ENCODE results near the gene PHF1. TPM values are rescaled to one million over a fixed set of nuclear protein-coding genes. Genes with fewer than 3 reads are reported as not detected.

Gene PHF1
- polyA plus RNA-seq, 3 donors: 3.0 to 90.2 (median 3.5) TPM

DNA sequence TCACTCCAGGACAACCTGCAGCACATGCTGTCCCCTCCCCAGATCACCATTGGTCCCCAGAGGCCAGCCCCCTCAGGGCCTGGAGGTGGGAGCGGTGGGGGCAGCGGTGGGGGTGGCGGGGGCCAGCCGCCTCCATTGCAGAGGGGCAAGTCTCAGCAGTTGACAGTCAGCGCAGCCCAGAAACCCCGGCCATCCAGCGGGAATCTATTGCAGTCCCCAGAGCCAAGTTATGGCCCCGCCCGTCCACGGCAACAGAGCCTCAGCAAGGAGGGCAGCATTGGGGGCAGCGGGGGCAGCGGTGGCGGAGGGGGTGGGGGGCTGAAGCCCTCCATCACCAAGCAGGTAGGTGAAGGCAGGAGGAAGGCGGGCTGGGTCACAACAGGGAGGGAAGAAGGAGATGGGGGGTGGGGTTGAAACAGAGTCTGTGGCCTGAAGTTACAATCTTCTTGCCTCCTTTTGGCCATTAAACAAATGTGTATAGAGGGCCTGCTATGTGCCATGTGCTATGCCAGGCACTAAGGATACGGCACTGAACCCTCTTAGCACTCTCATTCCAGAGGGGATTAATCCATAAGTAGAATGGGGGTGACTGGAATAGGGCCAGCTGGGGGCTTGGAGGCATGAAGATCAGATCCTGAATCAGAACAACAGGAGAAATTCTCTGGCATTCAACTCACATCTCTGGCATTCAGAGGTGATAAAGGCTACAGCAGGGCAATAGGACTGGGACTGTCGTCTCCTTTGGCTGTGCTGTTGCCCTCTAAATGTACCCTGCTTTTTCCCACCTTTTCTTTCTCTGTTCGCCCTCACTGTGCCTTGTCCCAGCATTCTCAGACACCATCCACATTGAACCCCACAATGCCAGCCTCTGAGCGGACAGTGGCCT is 33.0 kb downstream of the PHF1 start:
- no peak for DNase-seq
- no peak overlapping the region for H2AFZ ChIP-seq (ENCODE audit: insufficient read depth, low read depth, low read length, poor library complexity, severe bottlenecking)
- H3K27me3 ChIP-seq (ENCODE audit: control insufficient read depth in 2 of 2, insufficient read depth in 2 of 2, low read length in 2 of 2): no peaks in the 10 kb centered on the region
- H3K9me3 ChIP-seq (replicated peaks in 1 of 2; ENCODE audit: control insufficient read depth in 1 of 2, insufficient read depth in 1 of 2, low read length in 2 of 2): no peaks in the 10 kb centered on the region
- H3K27ac ChIP-seq (ENCODE audit: low read depth in 1 of 2, low read length in 2 of 2): peak overlapping the region; percentile 80 to 90
- H3K4me1 Mint-ChIP-seq: peaks cover 50% of the 10 kb centered on the region
- H3K4me3 Mint-ChIP-seq: no peak overlapping the region
- no peaks in the 10 kb centered on the region for H4K20me1 ChIP-seq (ENCODE audit: insufficient read depth, low read length)
- peak overlapping the region; percentile 39 for H3K4me2 ChIP-seq (replicated peaks; ENCODE audit: extremely low read depth, low read length, poor library complexity, severe bottlenecking)
- peaks cover 14% of the 10 kb centered on the region for H3K79me2 ChIP-seq (ENCODE audit: insufficient read depth, low read length)
- intact Hi-C loops (cut with micrococcal nuclease): no loop called here
- H3K27ac Mint-ChIP-seq: peak overlapping the region; percentile 90 to 97 (median 95)
- no peak overlapping the region for H3K9ac ChIP-seq (ENCODE audit: insufficient read depth, low read length, poor library complexity, severe bottlenecking)
- peaks cover 0 to 5% (median 2%) of the 10 kb centered on the region in 3 donors for H3K27me3 Mint-ChIP-seq (ENCODE audit: low read depth in 3 of 3)
- H3K4me1 ChIP-seq (ENCODE audit: control insufficient read depth in 1 of 2, insufficient read depth in 2 of 2, low read length in 2 of 2): peaks cover 49 to 56% of the 10 kb centered on the region in 2 donors
- H3K9me3 Mint-ChIP-seq: peaks cover 0 to 2% (median 0%) of the 10 kb centered on the region in 7 donors
- peak overlapping the region in 1 of 3 experiments; percentile 42 for H3K4me3 ChIP-seq (replicated peaks in 1 of 3; ENCODE audit: low read depth in 2 of 3, low read length in 3 of 3)
- 97% methylated on average over 12 of the region's 18 CpGs for WGBS (ENCODE audit: insufficient coverage)
- peaks cover 0 to 4% of the 10 kb centered on the region in 2 donors for H3K36me3 ChIP-seq (replicated peaks in 1 of 2; ENCODE audit: control insufficient read depth in 1 of 2, insufficient read depth in 2 of 2, low read length in 2 of 2)
- peaks cover 38 to 44% of the 10 kb centered on the region in 2 donors for H3K36me3 Mint-ChIP-seq
- TF ChIP-seq, protein P1, sequence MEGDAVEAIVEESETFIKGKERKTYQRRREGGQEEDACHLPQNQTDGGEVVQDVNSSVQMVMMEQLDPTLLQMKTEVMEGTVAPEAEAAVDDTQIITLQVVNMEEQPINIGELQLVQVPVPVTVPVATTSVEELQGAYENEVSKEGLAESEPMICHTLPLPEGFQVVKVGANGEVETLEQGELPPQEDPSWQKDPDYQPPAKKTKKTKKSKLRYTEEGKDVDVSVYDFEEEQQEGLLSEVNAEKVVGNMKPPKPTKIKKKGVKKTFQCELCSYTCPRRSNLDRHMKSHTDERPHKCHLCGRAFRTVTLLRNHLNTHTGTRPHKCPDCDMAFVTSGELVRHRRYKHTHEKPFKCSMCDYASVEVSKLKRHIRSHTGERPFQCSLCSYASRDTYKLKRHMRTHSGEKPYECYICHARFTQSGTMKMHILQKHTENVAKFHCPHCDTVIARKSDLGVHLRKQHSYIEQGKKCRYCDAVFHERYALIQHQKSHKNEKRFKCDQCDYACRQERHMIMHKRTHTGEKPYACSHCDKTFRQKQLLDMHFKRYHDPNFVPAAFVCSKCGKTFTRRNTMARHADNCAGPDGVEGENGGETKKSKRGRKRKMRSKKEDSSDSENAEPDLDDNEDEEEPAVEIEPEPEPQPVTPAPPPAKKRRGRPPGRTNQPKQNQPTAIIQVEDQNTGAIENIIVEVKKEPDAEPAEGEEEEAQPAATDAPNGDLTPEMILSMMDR (IDR thresholded peaks at IDR 0.05): no peak

DNA sequence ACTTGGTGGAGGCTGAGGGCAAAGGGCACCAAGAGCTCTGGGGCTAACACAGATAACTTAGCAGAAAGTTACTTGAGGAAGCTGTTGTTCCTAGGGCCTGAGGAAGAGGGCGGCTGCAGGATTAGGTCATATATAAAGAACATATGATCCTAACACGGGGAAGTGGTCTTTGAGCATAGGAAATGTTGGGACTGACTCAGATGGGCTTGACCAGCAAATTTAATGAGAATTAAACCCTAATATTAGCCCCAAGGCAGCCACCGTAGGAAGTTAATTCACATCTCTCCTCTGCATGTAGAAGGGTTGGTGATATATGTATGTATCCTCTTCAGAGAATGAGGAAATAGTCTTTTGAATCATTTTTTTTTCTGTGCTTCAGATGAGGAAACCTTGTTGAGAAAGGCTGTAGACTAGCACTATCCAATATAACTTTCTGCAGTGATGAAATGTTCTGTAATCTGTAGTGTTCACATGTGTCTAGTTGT is 34.3 kb downstream of the PHF1 start:
- Mint-ChIP-seq H3K4me1 (peaks cover 63% of the 10 kb centered on the region), H3K9me3 (peaks cover 0 to 2% (median 0%) of the 10 kb centered on the region in 7 donors), H3K4me3 (peak overlapping the region; percentile 47 to 71), H3K27ac (peak overlapping the region; percentile 90 to 97 (median 95)), H3K27me3 (ENCODE audit: low read depth in 3 of 3) (peaks cover 0 to 4% (median 2%) of the 10 kb centered on the region in 3 donors), H3K36me3 (peaks cover 40 to 41% of the 10 kb centered on the region in 2 donors)
- H4K20me1 ChIP-seq (ENCODE audit: insufficient read depth, low read length): no peaks in the 10 kb centered on the region
- peak; percentile 74 to 92 (median 85) for DNase-seq
- WGBS (ENCODE audit: insufficient coverage): no CpG with 5 or more reads among the region's 3 CpGs
- peaks cover 62 to 69% of the 10 kb centered on the region in 2 donors for H3K4me1 ChIP-seq (ENCODE audit: control insufficient read depth in 1 of 2, insufficient read depth in 2 of 2, low read length in 2 of 2)
- no peaks in the 10 kb centered on the region for H3K9me3 ChIP-seq (replicated peaks in 1 of 2; ENCODE audit: control insufficient read depth in 1 of 2, insufficient read depth in 1 of 2, low read length in 2 of 2)
- no peak overlapping the region for H3K9ac ChIP-seq (ENCODE audit: insufficient read depth, low read length, poor library complexity, severe bottlenecking)
- H3K79me2 ChIP-seq (ENCODE audit: insufficient read depth, low read length): peaks cover 23% of the 10 kb centered on the region
- H3K27me3 ChIP-seq (ENCODE audit: control insufficient read depth in 2 of 2, insufficient read depth in 2 of 2, low read length in 2 of 2): no peaks in the 10 kb centered on the region
- H3K36me3 ChIP-seq (replicated peaks in 1 of 2; ENCODE audit: control insufficient read depth in 1 of 2, insufficient read depth in 2 of 2, low read length in 2 of 2): peaks cover 0 to 4% of the 10 kb centered on the region in 2 donors
- H3K4me2 ChIP-seq (replicated peaks; ENCODE audit: extremely low read depth, low read length, poor library complexity, severe bottlenecking): peak overlapping the region; percentile 39
- TF ChIP-seq, protein P1 (IDR thresholded peaks at IDR 0.05): no peak
- peak overlapping the region in 1 of 3 experiments; percentile 42 for H3K4me3 ChIP-seq (replicated peaks in 1 of 3; ENCODE audit: low read depth in 2 of 3, low read length in 3 of 3)
- H2AFZ ChIP-seq (ENCODE audit: insufficient read depth, low read depth, low read length, poor library complexity, severe bottlenecking): peak overlapping the region; percentile 38
- peak overlapping the region; percentile 89 to 90 for H3K27ac ChIP-seq (ENCODE audit: low read depth in 1 of 2, low read length in 2 of 2)
- intact Hi-C loops (cut with micrococcal nuclease): no loop called here

All from CD14-positive monocyte (primary cell).